NCI-H345 treated with DMSO at 0.1 percent for 48 hours (cell line): Measurements from ENCODE around the gene ZDHHC19.
A peak's percentile ranks its signal among the peaks of the same experiment; 100 is the strongest.

Experiments
- DNase-seq: peaks from one replicate; lab custom pipeline; 2025; ENCODE audit not compliant: unreplicated experiment; lab: John Stamatoyannopoulos, UW

ZDHHC19 gene

DNA sequence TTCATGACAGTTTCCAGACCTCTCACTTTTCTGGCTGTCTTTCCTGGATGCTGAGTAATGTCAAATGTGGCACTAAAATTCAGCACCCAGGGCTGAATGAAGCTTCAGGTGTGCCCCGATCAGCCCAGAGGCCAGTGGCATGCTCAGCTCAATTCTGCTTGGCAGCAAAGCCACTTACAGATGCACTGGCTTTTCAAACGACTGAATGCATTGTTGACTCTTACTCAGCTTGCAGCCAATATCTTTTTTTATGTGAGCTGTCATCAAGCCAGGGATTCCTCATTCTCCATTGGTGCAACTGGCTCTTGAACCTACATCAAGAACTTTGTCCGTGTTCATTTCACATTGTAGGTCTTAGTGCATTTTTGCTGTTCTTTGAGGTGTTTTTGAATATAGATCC lies 60.7 kb downstream of the ZDHHC19 start:
- DNase-seq = peak; percentile 73

DNA sequence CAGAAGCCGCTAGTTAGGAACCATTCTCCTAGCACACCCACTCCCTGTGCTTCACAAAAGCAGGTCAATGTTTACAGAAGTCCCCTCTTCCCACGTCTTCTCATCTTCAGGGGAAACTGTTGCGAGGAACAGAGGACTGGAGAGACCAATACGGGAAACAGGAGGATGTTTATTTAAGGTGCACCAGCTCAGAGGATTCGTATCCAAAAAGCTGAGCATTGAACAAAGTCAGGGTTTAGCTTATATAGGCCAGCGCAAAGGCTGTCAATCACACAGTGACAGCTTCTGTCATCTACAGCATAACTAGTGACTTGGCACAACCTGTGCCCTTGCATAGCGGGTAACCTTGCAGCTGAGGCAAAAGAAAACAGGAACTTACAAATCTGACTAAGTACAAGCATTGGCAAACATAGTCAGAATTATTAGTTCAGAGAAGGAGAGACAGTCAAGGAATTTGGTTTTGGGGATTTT lies 61.3 kb downstream of the ZDHHC19 start:
- no peak for DNase-seq

DNA sequence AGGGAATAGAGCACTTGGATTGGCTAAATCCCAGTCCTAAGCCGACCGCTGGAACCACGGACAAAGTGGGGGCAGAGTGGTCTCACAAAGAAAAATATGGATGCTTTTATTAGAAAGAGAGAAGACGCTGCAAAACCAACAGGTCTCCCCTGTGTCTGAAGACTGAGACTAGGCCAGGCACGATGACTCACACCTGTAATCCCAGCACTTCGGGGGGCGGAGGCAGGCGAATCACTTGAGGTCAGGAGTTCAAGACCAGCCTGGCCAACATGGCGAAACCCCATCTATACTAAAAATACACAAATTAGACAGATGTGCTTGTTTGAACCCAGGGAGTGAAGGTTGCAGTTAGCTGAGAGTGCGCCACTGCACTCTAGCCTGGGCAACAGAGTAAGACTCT lies 61.8 kb downstream of the ZDHHC19 start:
- no peak for DNase-seq
